Thymus (tissue), 2 donors: ENCODE data around the gene HEBP1. TPM values are rescaled to one million over a fixed set of nuclear protein-coding genes. Genes with fewer than 3 reads are reported as not detected.

ENCODE experiments used
- polyA plus RNA-seq: library from polyadenylated mRNA; stranded (reverse); fragments of 200-250 nt; gene quantifications from one replicate; pipeline ENCODE4 v1.2.3, GENCODE V29; 2013
- total RNA-seq: library from RNA; stranded (reverse); fragments of 120-200 nt; gene quantifications from one replicate; pipeline ENCODE4 v1.2.4, GENCODE V29; 2013
- donor health status: healthy.

The HEBP1 gene
- total and polyA plus RNA-seq, 2 donors = 3.9 to 42.3 TPM

Other genes starting within 250 kb of the HEBP1 start
- 5.2 TPM for gene APOLD1, start 214.6 kb downstream of the HEBP1 start, total RNA-seq
- gene APOLD1, start 214.6 kb downstream of the HEBP1 start, polyA plus RNA-seq = 13.9 TPM
- gene DDX47, start 186.9 kb downstream of the HEBP1 start, total RNA-seq = 56.0 TPM
- gene DDX47, start 186.9 kb downstream of the HEBP1 start, polyA plus RNA-seq = 49.4 TPM
- 0.09 TPM for gene GPRC5A, start 108.7 kb downstream of the HEBP1 start, total RNA-seq
- gene GPRC5A, start 108.7 kb downstream of the HEBP1 start, polyA plus RNA-seq = 1.1 TPM
- gene GPRC5D, start 48.1 kb downstream of the HEBP1 start, total RNA-seq = not detected
- 0.05 TPM for gene GPRC5D, start 48.1 kb downstream of the HEBP1 start, polyA plus RNA-seq
- gene FAM234B, start 44.1 kb upstream of the HEBP1 start, total RNA-seq = 4.1 TPM
- 3.8 TPM for gene FAM234B, start 44.1 kb upstream of the HEBP1 start, polyA plus RNA-seq
- gene GSG1, start 103.4 kb upstream of the HEBP1 start, total RNA-seq = 0.05 TPM
- gene GSG1, start 103.4 kb upstream of the HEBP1 start, polyA plus RNA-seq = 0.14 TPM
- gene EMP1, start 196.5 kb upstream of the HEBP1 start, total RNA-seq = 8.1 TPM
- 33.1 TPM for gene EMP1, start 196.5 kb upstream of the HEBP1 start, polyA plus RNA-seq